Fibroblast of skin of left biceps (primary cell): ENCODE results near the gene SLC44A4.
"Not testable (repeated sequence)": the region's sequence is repeated elsewhere in the genome, so short reads cannot be mapped to it uniquely, and the experiment has no call there.

ENCODE experiments used
- DNase-seq, 2 experiments: peaks; one replicate each; pipeline ENCODE4 v3.0.0-alpha.2; 2013; ENCODE audit warnings: low read depth in 2 of 2

Gene SLC44A4

DNA sequence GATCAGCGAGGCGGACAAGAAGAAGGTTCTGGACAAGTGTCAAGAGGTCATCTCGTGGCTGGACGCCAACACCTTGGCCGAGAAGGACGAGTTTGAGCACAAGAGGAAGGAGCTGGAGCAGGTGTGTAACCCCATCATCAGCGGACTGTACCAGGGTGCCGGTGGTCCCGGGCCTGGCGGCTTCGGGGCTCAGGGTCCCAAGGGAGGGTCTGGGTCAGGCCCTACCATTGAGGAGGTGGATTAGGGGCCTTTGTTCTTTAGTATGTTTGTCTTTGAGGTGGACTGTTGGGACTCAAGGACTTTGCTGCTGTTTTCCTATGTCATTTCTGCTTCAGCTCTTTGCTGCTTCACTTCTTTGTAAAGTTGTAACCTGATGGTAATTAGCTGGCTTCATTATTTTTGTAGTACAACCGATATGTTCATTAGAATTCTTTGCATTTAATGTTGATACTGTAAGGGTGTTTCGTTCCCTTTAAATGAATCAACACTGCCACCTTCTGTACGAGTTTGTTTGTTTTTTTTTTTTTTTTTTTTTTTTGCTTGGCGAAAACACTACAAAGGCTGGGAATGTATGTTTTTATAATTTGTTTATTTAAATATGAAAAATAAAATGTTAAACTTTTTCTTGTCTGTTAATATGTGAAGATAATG, 49.0 kb downstream of the SLC44A4 start:
- no peak for DNase-seq

DNA sequence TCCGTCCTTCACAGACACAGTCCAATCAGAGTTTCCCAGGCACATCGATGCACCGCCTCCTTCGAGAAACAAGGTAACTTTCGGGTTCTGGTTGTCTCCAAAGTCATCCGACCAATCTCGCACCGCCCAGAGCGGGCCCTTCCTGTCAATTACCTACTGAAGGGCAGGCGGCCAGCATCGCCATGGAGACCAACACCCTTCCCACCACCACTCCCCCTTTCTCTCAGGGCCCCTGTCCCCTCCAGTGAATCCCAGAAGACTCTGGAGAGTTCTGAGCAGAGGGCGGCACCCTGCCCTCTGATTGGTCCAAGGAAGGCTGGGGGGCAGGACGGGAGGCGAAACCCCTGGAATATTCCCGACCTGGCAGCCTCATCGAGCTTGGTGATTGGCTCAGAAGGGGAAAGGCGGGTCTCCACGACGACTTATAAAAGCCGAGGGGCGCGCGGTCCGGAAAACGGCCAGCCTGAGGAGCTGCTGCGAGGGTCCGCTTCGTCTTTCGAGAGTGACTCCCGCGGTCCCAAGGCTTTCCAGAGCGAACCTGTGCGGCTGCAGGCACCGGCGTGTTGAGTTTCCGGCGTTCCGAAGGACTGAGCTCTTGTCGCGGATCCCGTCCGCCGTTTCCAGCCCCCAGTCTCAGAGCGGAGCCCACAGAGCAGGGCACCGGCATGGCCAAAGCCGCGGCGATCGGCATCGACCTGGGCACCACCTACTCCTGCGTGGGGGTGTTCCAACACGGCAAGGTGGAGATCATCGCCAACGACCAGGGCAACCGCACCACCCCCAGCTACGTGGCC, 51.3 kb downstream of the SLC44A4 start, which contains the start of gene HSPA1B:
Gene HSPA1B (plus strand): TSS at position 453 of the 794 bp plus-strand sequence. CDS start 213 bp downstream, at position 666.
- DNase-seq, result peak; percentile 100

DNA sequence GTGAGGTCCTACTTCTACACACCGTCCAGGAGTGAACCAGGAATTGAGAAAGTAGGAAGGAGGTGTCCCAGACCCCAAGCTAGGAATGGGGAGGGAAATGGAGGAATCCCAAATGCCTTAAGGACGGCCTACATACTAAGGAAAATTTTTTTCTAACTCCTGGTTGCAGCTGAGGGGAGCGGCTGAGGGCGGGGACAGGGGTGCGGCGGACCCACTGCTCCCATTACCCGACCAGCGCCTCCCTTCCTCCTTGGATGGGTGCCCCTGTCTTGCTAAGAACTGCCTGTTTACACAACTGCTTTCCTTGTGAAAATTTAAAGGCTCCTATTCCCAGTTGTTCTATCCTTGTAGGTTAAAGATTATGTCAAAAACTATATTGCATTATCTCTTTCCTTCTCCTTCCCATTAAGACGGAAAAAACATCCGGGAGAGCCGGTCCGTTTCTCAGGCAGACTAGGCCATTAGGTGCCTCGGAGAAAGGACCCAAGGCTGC, 52.0 kb downstream of the SLC44A4 start:
- peak; percentile 73 to 75 for DNase-seq

DNA sequence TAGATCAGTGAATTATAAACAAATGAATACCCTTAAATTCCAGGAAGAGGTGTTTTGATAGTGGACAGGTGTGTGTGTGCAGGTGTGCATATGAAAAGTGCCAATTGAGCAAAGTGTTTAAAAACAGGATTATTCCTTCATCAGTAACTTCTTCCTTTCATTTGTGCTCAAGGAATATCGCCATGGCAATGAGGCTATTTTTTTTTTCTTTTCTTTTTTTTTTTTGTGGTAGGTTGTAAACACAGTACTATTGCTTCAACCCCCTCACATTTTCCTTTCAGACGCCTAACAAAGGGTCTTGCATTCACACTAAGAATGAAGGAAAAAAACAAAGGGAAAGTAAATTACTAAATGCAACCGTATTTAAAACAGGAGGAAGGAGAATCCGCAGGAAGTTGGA, 53.2 kb downstream of the SLC44A4 start:
- no peak for DNase-seq

DNA sequence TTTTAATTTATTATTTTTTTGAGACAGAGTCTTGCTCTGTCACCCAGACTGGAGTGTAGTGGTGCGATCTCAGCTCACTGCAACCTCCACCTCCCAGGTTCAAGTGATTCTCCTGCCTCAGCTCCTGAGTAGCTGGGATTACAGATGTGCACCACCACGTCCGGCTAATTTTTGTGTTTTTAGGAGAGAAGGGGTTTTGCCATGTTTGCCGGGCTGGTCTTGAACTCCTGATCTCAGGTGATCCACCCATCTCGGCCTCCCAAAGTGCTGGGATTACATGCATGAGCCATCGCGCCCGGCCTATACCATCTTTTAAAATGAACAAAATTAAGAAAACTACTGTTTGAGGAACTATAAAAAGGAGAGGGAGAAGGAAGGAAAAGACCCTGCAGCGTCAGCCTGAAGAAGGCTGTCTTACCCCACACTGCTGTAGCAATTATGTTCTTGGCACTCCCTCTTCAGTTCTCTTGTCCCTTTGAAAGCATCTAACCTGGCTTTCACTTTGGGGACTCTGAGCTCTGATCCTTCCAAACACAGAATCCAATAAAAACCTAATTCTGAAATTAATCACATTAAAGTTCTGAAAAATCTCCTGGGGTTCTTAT, 55.1 kb downstream of the SLC44A4 start:
- not testable (repeated sequence) for DNase-seq

DNA sequence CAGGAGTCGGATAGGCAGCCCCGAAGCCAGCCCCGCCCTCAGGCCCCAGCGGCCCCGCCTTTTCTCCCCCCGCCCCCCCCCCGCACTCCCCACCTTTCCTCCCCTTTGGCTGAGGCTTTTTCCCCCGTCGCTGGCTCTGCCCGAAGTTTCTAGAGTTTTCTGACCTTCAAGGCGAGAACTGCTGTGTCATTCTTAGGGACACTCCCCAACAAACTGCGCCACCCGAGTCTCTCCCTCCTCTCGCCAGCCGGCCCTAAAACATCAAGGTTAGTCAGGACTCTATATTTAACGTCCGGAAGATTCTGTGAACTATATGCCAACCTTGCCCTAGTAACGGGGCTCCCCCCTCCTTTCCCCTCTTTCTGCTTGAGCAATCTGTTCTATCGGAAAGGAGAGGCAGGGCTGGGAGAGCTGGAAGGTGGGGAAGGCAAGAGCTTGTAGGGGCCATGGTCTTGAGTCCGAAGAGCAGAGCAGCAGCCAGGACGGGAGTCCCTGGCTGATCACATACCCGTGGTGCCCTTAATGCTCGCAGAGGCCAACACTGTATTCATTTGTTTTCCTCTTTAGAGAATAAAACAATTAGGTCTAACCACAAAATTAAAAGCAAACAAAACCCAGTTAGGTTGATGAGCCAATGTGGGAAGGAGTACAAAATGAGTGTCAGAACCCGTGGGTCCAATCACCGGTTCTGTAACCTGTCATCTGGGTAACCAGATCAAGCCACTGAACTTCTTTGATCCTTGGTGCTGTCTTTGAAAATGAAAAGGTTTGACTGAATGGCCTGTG, 56.6 kb downstream of the SLC44A4 start:
- no peak for DNase-seq

DNA sequence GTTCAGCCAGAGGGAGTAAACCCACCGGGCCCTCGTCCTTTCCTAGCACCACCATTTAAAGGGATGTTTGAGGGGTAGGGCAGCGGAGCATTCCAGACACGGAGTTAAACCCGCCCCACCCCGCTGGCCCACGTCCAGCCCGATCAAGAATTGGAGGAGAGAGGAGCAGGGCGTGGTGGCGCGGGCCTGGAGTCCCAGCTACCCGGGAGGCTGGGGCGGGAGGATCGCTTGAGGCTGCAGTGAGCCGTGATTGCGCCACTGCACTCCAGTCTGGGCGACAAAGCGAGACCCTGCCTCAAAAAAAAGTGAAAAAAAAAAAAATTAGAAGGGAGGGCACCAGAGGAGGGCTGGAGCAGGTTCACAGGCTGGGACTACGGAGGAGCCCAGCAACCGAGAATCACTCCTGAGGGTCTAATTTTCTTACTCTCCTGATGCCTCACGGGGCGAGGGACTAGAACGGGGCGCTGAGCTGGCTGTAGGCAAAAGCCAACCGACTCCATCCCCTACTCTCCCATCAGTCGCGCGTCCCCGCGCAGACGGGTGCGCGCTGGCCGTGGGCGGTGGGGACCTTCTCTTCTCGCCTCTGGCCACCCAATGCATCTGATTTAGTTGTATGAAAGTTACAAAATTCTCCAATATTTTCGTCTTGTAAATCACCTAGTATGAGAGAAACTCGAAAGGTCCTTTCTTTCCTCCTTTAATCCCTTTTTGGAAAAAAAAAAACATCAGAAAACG, 57.3 kb downstream of the SLC44A4 start:
- no peak for DNase-seq

DNA sequence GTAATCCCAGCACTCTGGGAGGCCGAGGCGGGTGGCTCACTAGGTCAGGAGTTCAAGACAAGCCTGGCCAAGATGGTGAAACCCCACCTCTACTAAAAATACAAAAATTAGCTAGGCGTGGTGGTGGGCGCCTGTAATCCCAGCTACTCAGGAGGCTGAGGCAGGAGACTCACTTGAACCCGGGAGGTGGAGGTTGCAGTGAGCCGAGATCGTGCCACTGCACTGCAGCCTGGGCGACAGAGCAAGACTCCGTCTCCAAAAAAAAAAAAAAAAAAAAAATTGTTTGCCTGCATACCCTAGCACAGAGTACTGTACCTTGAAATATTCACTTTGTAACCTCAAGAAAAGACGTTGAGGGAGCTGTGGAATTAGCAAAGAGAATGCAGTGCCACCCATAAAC, 58.4 kb downstream of the SLC44A4 start:
- not testable (repeated sequence) for DNase-seq

DNA sequence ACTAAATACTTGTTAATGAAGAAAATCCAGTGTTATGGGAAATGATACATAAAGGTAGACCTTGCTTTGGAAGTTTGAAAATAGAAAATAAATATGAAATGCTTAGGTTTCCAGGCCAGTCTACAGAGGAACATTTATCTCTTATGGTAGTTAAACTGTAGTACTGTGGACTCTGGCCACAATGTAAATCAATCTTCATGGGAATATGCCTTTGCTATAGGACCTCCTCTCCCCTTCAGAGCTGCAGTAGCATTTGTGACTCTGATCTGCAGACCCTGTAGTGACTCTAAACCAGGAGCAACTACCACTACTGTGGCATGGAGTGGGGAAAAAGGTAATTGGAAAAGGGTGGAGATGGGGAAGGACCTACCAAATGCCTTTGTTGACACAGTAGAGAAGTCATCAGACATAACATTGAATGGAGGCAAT, 58.9 kb downstream of the SLC44A4 start:
- DNase-seq, result no peak

DNA sequence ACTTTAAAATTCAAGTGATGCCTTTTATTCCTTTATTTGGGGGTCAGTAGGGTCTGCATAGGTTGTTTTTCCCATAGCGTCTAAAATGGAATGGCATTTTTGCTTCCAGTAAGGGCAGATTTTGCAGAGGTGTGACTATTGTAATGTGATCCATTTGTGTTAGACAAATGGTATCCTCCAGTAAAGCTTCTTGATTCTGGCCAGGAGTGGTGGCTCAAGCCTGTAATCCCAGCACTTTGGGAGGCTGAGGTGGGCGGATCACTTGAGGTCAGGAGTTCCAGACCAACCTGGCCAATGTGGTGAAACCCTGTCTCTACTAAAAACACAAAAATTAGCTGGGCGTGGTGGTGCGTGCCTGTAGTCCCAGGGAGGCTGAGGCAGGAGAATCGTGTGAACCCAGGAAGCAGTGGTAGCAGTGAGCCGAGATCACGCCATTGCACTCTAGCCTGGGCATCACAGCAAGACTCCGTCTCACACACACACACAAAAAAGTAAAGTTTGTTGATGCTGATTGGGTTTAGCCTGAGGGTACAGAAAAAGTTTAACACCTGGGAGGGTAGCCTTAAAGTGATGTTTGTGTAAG, 60.8 kb downstream of the SLC44A4 start:
- DNase-seq, result not testable (repeated sequence)

DNA sequence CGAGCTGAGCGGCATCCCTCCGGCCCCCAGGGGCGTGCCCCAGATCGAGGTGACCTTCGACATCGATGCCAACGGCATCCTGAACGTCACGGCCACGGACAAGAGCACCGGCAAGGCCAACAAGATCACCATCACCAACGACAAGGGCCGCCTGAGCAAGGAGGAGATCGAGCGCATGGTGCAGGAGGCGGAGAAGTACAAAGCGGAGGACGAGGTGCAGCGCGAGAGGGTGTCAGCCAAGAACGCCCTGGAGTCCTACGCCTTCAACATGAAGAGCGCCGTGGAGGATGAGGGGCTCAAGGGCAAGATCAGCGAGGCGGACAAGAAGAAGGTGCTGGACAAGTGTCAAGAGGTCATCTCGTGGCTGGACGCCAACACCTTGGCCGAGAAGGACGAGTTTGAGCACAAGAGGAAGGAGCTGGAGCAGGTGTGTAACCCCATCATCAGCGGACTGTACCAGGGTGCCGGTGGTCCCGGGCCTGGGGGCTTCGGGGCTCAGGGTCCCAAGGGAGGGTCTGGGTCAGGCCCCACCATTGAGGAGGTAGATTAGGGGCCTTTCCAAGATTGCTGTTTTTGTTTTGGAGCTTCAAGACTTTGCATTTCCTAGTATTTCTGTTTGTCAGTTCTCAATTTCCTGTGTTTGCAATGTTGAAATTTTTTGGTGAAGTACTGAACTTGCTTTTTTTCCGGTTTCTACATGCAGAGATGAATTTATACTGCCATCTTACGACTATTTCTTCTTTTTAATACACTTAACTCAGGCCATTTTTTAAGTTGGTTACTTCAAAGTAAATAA, 61.5 kb downstream of the SLC44A4 start:
- DNase-seq, result not testable (repeated sequence)

DNA sequence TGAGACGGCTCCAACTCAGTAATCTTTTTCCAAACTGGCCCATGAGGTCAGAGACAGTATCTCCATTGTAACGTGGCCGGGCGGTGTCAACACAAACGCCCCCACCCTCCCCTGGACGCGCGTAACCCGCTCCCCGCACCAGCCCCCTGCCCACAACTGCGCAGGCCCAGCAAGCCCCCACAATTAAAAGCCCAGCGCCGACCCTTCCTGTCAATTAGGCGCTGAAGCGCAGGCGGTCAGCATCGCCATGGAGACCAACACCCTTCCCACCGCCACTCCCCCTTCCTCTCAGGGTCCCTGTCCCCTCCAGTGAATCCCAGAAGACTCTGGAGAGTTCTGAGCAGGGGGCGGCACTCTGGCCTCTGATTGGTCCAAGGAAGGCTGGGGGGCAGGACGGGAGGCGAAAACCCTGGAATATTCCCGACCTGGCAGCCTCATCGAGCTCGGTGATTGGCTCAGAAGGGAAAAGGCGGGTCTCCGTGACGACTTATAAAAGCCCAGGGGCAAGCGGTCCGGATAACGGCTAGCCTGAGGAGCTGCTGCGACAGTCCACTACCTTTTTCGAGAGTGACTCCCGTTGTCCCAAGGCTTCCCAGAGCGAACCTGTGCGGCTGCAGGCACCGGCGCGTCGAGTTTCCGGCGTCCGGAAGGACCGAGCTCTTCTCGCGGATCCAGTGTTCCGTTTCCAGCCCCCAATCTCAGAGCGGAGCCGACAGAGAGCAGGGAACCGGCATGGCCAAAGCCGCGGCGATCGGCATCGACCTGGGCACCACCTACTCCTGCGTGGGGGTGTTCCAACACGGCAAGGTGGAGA, 63.6 kb downstream of the SLC44A4 start, which contains the start of the genes HSPA1A and HSPA1L:
Gene HSPA1A (plus strand): TSS at position 519 of the 814 bp plus-strand sequence. CDS start 214 bp downstream, at position 733.
Gene HSPA1L (minus strand): TSS at position 259 of the 814 bp plus-strand sequence. CDS start 3,311 bp downstream, outside the sequence.
- peak; percentile 91 for DNase-seq

DNA sequence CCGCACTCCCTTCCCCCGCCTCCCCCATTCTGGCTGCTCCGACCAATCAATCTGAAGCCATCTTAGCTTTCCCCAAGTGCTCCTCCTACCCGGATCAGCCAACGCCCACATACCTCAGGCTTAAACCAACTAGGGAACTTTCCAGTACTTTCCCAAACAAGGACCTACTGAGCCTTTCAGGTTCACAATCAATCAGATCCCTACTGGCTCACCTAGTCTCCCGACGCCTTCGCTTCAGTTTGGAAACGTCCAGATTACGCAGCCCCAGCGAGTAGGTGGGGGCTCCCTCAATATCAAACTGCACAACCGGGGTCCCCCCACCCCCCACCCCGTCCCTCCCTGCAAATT, 64.1 kb downstream of the SLC44A4 start:
- DNase-seq, result peak; percentile 95

DNA sequence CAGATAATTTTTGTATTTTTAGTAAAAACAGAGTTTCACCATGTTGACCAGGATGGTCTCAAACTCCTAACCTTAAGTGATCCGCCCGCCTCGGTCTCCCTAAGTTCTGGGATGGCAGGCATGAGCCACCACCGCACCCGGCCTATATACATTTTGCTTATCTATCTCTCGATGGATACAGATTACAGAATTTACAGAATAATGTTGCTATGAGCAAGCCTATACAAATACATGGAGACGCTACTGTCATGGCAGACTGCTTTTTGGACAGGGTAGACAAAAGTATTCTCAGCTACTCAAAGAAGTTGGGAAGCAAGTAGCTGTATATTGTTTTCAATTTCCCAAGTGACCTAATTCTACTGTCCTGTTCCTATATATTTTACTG, 65.3 kb downstream of the SLC44A4 start:
- no peak for DNase-seq
